ENCODE results near the gene SREK1. TPM values are rescaled to one million over a fixed set of nuclear protein-coding genes. Genes with fewer than 3 reads are reported as not detected.
"Not testable (repeated sequence)": the region's sequence is repeated elsewhere in the genome, so short reads cannot be mapped to it uniquely, and the experiment has no call there.

SREK1 gene
- total RNA-seq, 1 experiment from 2014 or later: 45.0 TPM

GRCh38 chr5:66213533-66213932 lies 69.4 kb downstream of the SREK1 start:
- H3K4me1 ChIP-seq (replicated peaks): 0 out of 2 replicates have a peak, but pooled peaks cover 5% of the 10 kb centered on the region
- H3K36me3 ChIP-seq: no peaks in the 10 kb centered on the region
- H3K4me3 ChIP-seq: no peak overlapping the region
- H3K9me3 ChIP-seq (replicated peaks): no peaks in the 10 kb centered on the region
- no peak overlapping the region for H3K27ac ChIP-seq
- no peak for DNase-seq (ENCODE audit: low read depth in 1 of 2, low spot score in 2 of 2)
- H3K27me3 ChIP-seq (replicated peaks): 0 out of 2 replicates have a peak, but pooled peaks cover 4% of the 10 kb centered on the region

- H3K27ac ChIP-seq: no peak overlapping the region
- H3K36me3 ChIP-seq: no peaks in the 10 kb centered on the region
- no peak for DNase-seq (ENCODE audit: low read depth in 1 of 2, low spot score in 2 of 2)
- H3K4me3 ChIP-seq: no peak overlapping the region
- no peaks in the 10 kb centered on the region for H3K4me1 ChIP-seq (replicated peaks)
- no peaks in the 10 kb centered on the region for H3K27me3 ChIP-seq (replicated peaks)
- no peaks in the 10 kb centered on the region for H3K9me3 ChIP-seq (replicated peaks)
These were observed 78.4 kb downstream of the SREK1 start for GRCh38 chr5:66222455-66222854.

GRCh38 chr5:66222896-66223295 lies 78.8 kb downstream of the SREK1 start:
- DNase-seq (ENCODE audit: low read depth in 1 of 2, low spot score in 2 of 2); H3K9me3 ChIP-seq (replicated peaks); H3K36me3 ChIP-seq; H3K27ac ChIP-seq; H3K4me1 ChIP-seq (replicated peaks); H3K4me3 ChIP-seq; H3K27me3 ChIP-seq (replicated peaks): not testable (repeated sequence)

GRCh38 chr5:66223637-66224036 lies 79.5 kb downstream of the SREK1 start:
- DNase-seq (ENCODE audit: low read depth in 1 of 2, low spot score in 2 of 2): no peak
- Histone ChIP-seq H3K27me3 (replicated peaks) (no peaks in the 10 kb centered on the region), H3K9me3 (replicated peaks) (no peaks in the 10 kb centered on the region), H3K4me3 (no peak overlapping the region), H3K4me1 (replicated peaks) (no peaks in the 10 kb centered on the region), H3K27ac (no peak overlapping the region), H3K36me3 (no peaks in the 10 kb centered on the region)

GRCh38 chr5:66224274-66224673 lies 80.2 kb downstream of the SREK1 start:
- Histone ChIP-seq H3K4me1 (replicated peaks) (no peaks in the 10 kb centered on the region), H3K27me3 (replicated peaks) (no peaks in the 10 kb centered on the region), H3K36me3 (no peaks in the 10 kb centered on the region), H3K9me3 (replicated peaks) (no peaks in the 10 kb centered on the region), H3K27ac (no peak overlapping the region), H3K4me3 (no peak overlapping the region)
- no peak for DNase-seq (ENCODE audit: low read depth in 1 of 2, low spot score in 2 of 2)

GRCh38 chr5:66224773-66225553 lies 80.9 kb downstream of the SREK1 start:
- Histone ChIP-seq H3K36me3 (no peaks in the 10 kb centered on the region), H3K9me3 (replicated peaks) (no peaks in the 10 kb centered on the region), H3K27ac (no peak overlapping the region), H3K27me3 (replicated peaks) (no peaks in the 10 kb centered on the region), H3K4me1 (replicated peaks) (no peaks in the 10 kb centered on the region), H3K4me3 (no peak overlapping the region)
- DNase-seq (ENCODE audit: low read depth in 1 of 2, low spot score in 2 of 2): no peak

GRCh38 chr5:66230551-66230950 lies 86.5 kb downstream of the SREK1 start:
- H3K36me3 ChIP-seq: no peaks in the 10 kb centered on the region
- H3K9me3 ChIP-seq (replicated peaks): no peaks in the 10 kb centered on the region
- no peak for DNase-seq (ENCODE audit: low read depth in 1 of 2, low spot score in 2 of 2)
- no peaks in the 10 kb centered on the region for H3K4me1 ChIP-seq (replicated peaks)
- H3K4me3 ChIP-seq: no peak overlapping the region
- no peaks in the 10 kb centered on the region for H3K27me3 ChIP-seq (replicated peaks)
- no peak overlapping the region for H3K27ac ChIP-seq

GRCh38 chr5:66231508-66231907 lies 87.4 kb downstream of the SREK1 start:
- DNase-seq (ENCODE audit: low read depth in 1 of 2, low spot score in 2 of 2): no peak
- Histone ChIP-seq H3K4me1 (replicated peaks) (no peaks in the 10 kb centered on the region), H3K27me3 (replicated peaks) (no peaks in the 10 kb centered on the region), H3K36me3 (no peaks in the 10 kb centered on the region), H3K27ac (no peak overlapping the region), H3K9me3 (replicated peaks) (no peaks in the 10 kb centered on the region), H3K4me3 (no peak overlapping the region)

- no peaks in the 10 kb centered on the region for H3K4me1 ChIP-seq (replicated peaks)
- H3K4me3 ChIP-seq: no peak overlapping the region
- H3K36me3 ChIP-seq: no peaks in the 10 kb centered on the region
- peaks cover 4% of the 10 kb centered on the region; the same call in 1 of the 2 replicates for H3K27me3 ChIP-seq (replicated peaks)
- H3K27ac ChIP-seq: no peak overlapping the region
- no peak for DNase-seq (ENCODE audit: low read depth in 1 of 2, low spot score in 2 of 2)
- H3K9me3 ChIP-seq (replicated peaks): no peaks in the 10 kb centered on the region
These were observed 88.2 kb downstream of the SREK1 start for GRCh38 chr5:66232275-66232674.

GRCh38 chr5:66232706-66233445 lies 88.8 kb downstream of the SREK1 start:
- Histone ChIP-seq H3K4me3 (no peak overlapping the region), H3K27ac (no peak overlapping the region), H3K9me3 (replicated peaks) (no peaks in the 10 kb centered on the region), H3K4me1 (replicated peaks) (no peaks in the 10 kb centered on the region), H3K36me3 (no peaks in the 10 kb centered on the region), H3K27me3 (replicated peaks) (peaks cover 4% of the 10 kb centered on the region; the same call in 1 of the 2 replicates)
- no peak for DNase-seq (ENCODE audit: low read depth in 1 of 2, low spot score in 2 of 2)

Other genes with a start within 250 kb of the SREK1 start
- gene ERBIN, start 217.7 kb upstream of the SREK1 start, total RNA-seq (2014; rRNA removed; shearing (Covaris generic)): 118 and 122 TPM in 2 replicates